PFSK-1 (cell line): ENCODE data around the gene SLC6A6.

Source experiments
- FOXP2 ChIP-seq: optimal IDR thresholded peaks from 2 replicates; pipeline ENCODE3; 2011; ENCODE audit warnings: borderline replicate concordance, control low read depth, inconsistent platforms; ENCODE audit not compliant: insufficient read depth; ENCODE audit errors: extremely low read length, extremely low read depth
- POLR2AphosphoS5 ChIP-seq: IDR thresholded peaks from 2 replicates; pipeline ENCODE4 v1.6.1; 2012; ENCODE audit warnings: low read depth, mild to moderate bottlenecking, control low read depth, low read length, moderate library complexity
- SIN3A ChIP-seq: IDR thresholded peaks from 2 replicates; pipeline ENCODE4 v1.6.1; 2012; ENCODE audit warnings: mild to moderate bottlenecking, low read length, moderate library complexity, borderline replicate concordance; ENCODE audit not compliant: insufficient read depth
- TAF1 ChIP-seq: IDR thresholded peaks from 2 replicates; pipeline ENCODE4 v1.6.1; 2012; ENCODE audit warnings: low read length, control low read depth, borderline replicate concordance; ENCODE audit not compliant: insufficient read depth
- TF ChIP-seq, protein P1 (sequence below), 2 experiments: IDR thresholded peaks; 2 replicates each; pipeline versions ENCODE4 v1.6.1 to v1.8.0; 2011 to 2012; ENCODE audit warnings: low read depth in 2 of 2, low read length in 2 of 2, control low read depth in 1 of 2, inconsistent platforms in 1 of 2, mild to moderate bottlenecking in 1 of 2, moderate library complexity in 1 of 2; ENCODE audit not compliant: insufficient read depth in 1 of 2

DNA sequence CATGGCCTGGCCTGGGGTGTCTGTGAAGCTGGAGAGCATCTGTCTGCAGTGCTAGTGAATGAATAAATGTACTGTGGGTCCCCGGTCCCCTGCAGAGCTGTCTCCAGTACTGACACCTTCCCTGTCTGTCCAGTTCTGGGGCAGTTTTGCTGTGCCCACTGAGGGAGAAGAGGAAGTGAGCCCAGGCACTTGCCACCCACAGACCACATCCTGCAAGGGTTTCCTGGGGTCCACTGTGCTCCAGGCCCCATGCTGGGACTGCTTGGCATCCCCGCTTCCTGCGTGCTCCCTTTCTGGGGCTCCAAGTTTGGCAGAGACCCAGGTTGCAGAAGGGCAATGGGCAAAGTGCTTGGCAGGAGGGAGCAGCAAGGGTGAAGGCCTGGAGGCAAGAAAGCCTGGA lies 4.9 kb upstream of the SLC6A6 start:
- TF ChIP-seq TAF1 (no peak), POLR2AphosphoS5 (no peak), FOXP2 (no peak), SIN3A (no peak)
- TF ChIP-seq, protein P1, sequence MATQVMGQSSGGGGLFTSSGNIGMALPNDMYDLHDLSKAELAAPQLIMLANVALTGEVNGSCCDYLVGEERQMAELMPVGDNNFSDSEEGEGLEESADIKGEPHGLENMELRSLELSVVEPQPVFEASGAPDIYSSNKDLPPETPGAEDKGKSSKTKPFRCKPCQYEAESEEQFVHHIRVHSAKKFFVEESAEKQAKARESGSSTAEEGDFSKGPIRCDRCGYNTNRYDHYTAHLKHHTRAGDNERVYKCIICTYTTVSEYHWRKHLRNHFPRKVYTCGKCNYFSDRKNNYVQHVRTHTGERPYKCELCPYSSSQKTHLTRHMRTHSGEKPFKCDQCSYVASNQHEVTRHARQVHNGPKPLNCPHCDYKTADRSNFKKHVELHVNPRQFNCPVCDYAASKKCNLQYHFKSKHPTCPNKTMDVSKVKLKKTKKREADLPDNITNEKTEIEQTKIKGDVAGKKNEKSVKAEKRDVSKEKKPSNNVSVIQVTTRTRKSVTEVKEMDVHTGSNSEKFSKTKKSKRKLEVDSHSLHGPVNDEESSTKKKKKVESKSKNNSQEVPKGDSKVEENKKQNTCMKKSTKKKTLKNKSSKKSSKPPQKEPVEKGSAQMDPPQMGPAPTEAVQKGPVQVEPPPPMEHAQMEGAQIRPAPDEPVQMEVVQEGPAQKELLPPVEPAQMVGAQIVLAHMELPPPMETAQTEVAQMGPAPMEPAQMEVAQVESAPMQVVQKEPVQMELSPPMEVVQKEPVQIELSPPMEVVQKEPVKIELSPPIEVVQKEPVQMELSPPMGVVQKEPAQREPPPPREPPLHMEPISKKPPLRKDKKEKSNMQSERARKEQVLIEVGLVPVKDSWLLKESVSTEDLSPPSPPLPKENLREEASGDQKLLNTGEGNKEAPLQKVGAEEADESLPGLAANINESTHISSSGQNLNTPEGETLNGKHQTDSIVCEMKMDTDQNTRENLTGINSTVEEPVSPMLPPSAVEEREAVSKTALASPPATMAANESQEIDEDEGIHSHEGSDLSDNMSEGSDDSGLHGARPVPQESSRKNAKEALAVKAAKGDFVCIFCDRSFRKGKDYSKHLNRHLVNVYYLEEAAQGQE (IDR thresholded peaks at IDR 0.05; ENCODE audit: insufficient read depth in 1 of 2, low read depth in 2 of 2, low read length in 2 of 2): no peak
